HepG2 (cell line): ENCODE results near the gene LMAN2. TPM values are rescaled to one million over a fixed set of nuclear protein-coding genes. Genes with fewer than 3 reads are reported as not detected.
A peak's percentile ranks its signal among the peaks of the same experiment; 100 is the strongest.

Source experiments
- ATAC-seq: fragments of 200-7000 bp; cut with Tn5 transposase; 3 replicates; pipeline ENCODE4 v1.9.1; 2020; ENCODE audit warnings: mild to moderate bottlenecking, moderate library complexity
- BruUV-seq: library from RNA; stranded (reverse); fragments of 400-500 nt; replicated peaks from 2 replicates; lab custom pipeline; 2021; lab: Mats Ljungman, UMichigan
- CTCF ChIA-PET: fragments of 300-600 bp; formaldehyde crosslinking; extraction: SDS; loops from one replicate; lab custom pipeline; 2021; ENCODE audit warnings: low total read pairs, inconsistent platforms, low intra/inter-chr PET ratio; lab: Yijun Ruan, JAX
- POLR2A ChIA-PET: fragments of 350-600 bp; sonication (Branson Sonifier 250); formaldehyde crosslinking; loops from one replicate; lab custom pipeline; 2020; ENCODE audit warnings: antibody characterized with exemption, inconsistent platforms; lab: Yijun Ruan, JAX
- DNase-seq: peaks from one replicate; pipeline ENCODE4 v3.0.0-alpha.2; 2015; ENCODE audit warnings: low spot score
- FAIRE-seq: peaks from 3 replicates; lab custom pipeline; 2011; peaks lifted over from hg19 to GRCh38; lab: Jason Lieb, UNC
- H2AFZ ChIP-seq: one replicate; pipeline ENCODE4 v1.6.1; 2011; ENCODE audit warnings: low read length, inconsistent platforms
- H3K27ac ChIP-seq: fragments of 300-600 bp; 3 replicates; pipeline ENCODE4 v1.8.0; 2011; ENCODE audit warnings: mixed run types, mild to moderate bottlenecking, mixed read lengths, low read length, inconsistent platforms; ENCODE audit not compliant: insufficient read depth; ENCODE audit errors: extremely low read length
- H3K27me3 ChIP-seq, 2 experiments: fragments of 200-600 bp in 1 of 2; 2 replicates in 1 of 2; 3 replicates in 1 of 2; pipeline versions ENCODE4 v1.6.0 to v1.8.0; 2011; ENCODE audit warnings: low read length in 2 of 2, mild to moderate bottlenecking in 2 of 2, moderate library complexity in 2 of 2, inconsistent platforms in 1 of 2; ENCODE audit not compliant: insufficient read depth in 2 of 2, control insufficient read depth in 1 of 2
- H3K36me3 ChIP-seq, 2 experiments: fragments of 200-600 bp in 1 of 2; replicated peaks in 1 of 2; 2 replicates in 1 of 2; 3 replicates in 1 of 2; pipeline versions ENCODE4 v1.5.1 to v1.8.0; 2011; ENCODE audit warnings: low read length in 2 of 2, inconsistent platforms in 1 of 2; ENCODE audit not compliant: insufficient read depth in 2 of 2, control insufficient read depth in 1 of 2
- H3K4me1 ChIP-seq: 2 replicates; pipeline ENCODE4 v1.5.1; 2012; ENCODE audit warnings: low read length, inconsistent platforms; ENCODE audit not compliant: insufficient read depth
- H3K4me2 ChIP-seq: 2 replicates; pipeline ENCODE4 v1.6.0; 2011; ENCODE audit warnings: low read depth, low read length, inconsistent platforms
- H3K4me3 ChIP-seq, 3 experiments: fragments of 200-600 bp in 1 of 3; sonication (generic), shearing (Covaris generic) in 1 of 3; replicated peaks in 1 of 3; 2 replicates each; pipeline ENCODE4 v1.5.1; 2011 to 2016; ENCODE audit warnings: low read length in 3 of 3, inconsistent platforms in 2 of 3, low read depth in 2 of 3, mild to moderate bottlenecking in 2 of 3, control low read depth in 1 of 3, mixed read lengths in 1 of 3; ENCODE audit not compliant: insufficient read depth in 1 of 3
- H3K79me2 ChIP-seq: one replicate; pipeline ENCODE4 v1.6.1; 2011; ENCODE audit warnings: low read length, inconsistent platforms; ENCODE audit not compliant: insufficient read depth
- H3K9ac ChIP-seq: 2 replicates; pipeline ENCODE4 v1.6.0; 2011; ENCODE audit warnings: mild to moderate bottlenecking, low read depth, low read length, inconsistent platforms; ENCODE audit not compliant: insufficient read depth
- H3K9me3 ChIP-seq: 2 replicates; pipeline ENCODE4 v1.5.1; 2012; ENCODE audit warnings: mild to moderate bottlenecking, low read length
- H4K20me1 ChIP-seq: 2 replicates; pipeline ENCODE4 v1.6.0; 2011; ENCODE audit warnings: inconsistent platforms, mild to moderate bottlenecking, low read length, moderate library complexity; ENCODE audit not compliant: insufficient read depth
- ZNF121 ChIP-seq: sonication (generic); formaldehyde crosslinking; IDR thresholded peaks from 2 replicates; pipeline ENCODE4 v1.5.0; 2020; ENCODE audit warnings: mild to moderate bottlenecking, missing genetic modification reagents
- WGBS: methylation state at CpG from one replicate; pipeline ENCODE4 v1.1.6; 2017; ENCODE audit warnings: low lambda C conversion rate; 5-methylcytosine and 5-hydroxymethylcytosine counted together
- in situ Hi-C: cut with HindIII; loops from 2 replicates; pipeline ENCODE4 v1.10.0; 2017; ENCODE audit warnings: low pct_unique_long_range_greater_than_20kb; ENCODE audit not compliant: extremely low pct_ligation_motif_present
- intact Hi-C: fragments of 100-400 bp; cut with micrococcal nuclease; formaldehyde crosslinking; loops from one replicate; pipeline ENCODE4 v1.10.0; 2022; ENCODE audit not compliant: unreplicated experiment
- polyA plus RNA-seq, 8 experiments: library from polyadenylated mRNA; depleted of rRNA in 3 of 8; stranded (reverse) in 7 of 8; unstranded in 1 of 8; fragments of >200 nt; fragmentation: Illumina TruSeq in 4 of 8; extraction: Trizol in 4 of 8; gene quantifications; 2 replicates each; pipeline versions ENCODE4 v1.2.1 to v1.2.3, GENCODE V29; 2011 to 2016; ENCODE audit warnings: low read depth in 4 of 8, missing spikeins in 1 of 8, mixed read lengths in 1 of 8; ENCODE audit not compliant: insufficient read depth in 1 of 8
- total RNA-seq, 5 experiments: library from RNA; depleted of rRNA; stranded (reverse); fragments of >200 nt; fragmentation: Illumina TruSeq; extraction: Trizol; gene quantifications; 2 replicates each; pipeline ENCODE4 v1.2.3, GENCODE V29; 2016; ENCODE audit warnings: low read depth in 1 of 5
- TF ChIP-seq, protein P1 (sequence below): sonication (generic); formaldehyde crosslinking; IDR thresholded peaks from 2 replicates; pipeline ENCODE4 v1.4.0; 2020; ENCODE audit warnings: mild to moderate bottlenecking, missing genetic modification reagents

LMAN2 gene
- total and polyA plus RNA-seq, 2 of the 13 experiments (the other 11 are each of a cell fraction or from before 2014, with no cell fraction given): 191 to 197 TPM

DNA sequence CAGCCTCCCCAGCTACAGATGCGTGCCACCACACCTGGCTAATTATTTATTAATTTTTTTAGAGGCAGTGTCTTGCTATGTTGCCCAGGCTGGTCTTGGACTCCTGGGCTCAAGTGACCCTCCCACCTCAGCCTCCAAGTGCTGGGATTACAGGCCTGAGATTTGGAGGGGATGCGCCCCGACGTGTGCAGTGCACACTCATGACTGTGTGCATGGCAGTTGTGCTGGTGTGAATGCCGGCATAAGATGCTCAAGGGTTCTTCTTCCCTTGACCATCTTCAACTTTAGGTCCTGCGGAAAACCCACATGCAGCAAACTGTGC lies 29.3 kb upstream of the LMAN2 start:
- Histone ChIP-seq H3K27me3 (peaks cover 6 to 7% of the 10 kb centered on the region in 2 experiments; a peak in 3 of 5 replicates), H3K79me2 (no peaks in the 10 kb centered on the region), H3K4me2 (no peak overlapping the region), H3K36me3 (no peaks in the 10 kb centered on the region), H3K9me3 (no peaks in the 10 kb centered on the region), H3K4me3 (no peak overlapping the region), H3K9ac (no peak overlapping the region), H3K27ac (no peak overlapping the region), H2AFZ (no peak overlapping the region), H3K4me1 (peaks cover 85% of the 10 kb centered on the region), H4K20me1 (no peaks in the 10 kb centered on the region)
- no peak for FAIRE-seq
- ATAC-seq: no peak
- ChIA-PET CTCF (no interaction called here), POLR2A (interaction anchor here (1.0 to 4.9 kb wide), 3 partner anchors 9 to 116 kb away, joined by 3 to 239 read pairs (median 28); partner anchors contain the start of gene PDLIM7)
- intact Hi-C loops (no loop called here), in situ Hi-C loops (no loop called here)
- DNase-seq: no peak
- TF ChIP-seq ZNF121: peak; percentile 81
- TF ChIP-seq, protein P1, sequence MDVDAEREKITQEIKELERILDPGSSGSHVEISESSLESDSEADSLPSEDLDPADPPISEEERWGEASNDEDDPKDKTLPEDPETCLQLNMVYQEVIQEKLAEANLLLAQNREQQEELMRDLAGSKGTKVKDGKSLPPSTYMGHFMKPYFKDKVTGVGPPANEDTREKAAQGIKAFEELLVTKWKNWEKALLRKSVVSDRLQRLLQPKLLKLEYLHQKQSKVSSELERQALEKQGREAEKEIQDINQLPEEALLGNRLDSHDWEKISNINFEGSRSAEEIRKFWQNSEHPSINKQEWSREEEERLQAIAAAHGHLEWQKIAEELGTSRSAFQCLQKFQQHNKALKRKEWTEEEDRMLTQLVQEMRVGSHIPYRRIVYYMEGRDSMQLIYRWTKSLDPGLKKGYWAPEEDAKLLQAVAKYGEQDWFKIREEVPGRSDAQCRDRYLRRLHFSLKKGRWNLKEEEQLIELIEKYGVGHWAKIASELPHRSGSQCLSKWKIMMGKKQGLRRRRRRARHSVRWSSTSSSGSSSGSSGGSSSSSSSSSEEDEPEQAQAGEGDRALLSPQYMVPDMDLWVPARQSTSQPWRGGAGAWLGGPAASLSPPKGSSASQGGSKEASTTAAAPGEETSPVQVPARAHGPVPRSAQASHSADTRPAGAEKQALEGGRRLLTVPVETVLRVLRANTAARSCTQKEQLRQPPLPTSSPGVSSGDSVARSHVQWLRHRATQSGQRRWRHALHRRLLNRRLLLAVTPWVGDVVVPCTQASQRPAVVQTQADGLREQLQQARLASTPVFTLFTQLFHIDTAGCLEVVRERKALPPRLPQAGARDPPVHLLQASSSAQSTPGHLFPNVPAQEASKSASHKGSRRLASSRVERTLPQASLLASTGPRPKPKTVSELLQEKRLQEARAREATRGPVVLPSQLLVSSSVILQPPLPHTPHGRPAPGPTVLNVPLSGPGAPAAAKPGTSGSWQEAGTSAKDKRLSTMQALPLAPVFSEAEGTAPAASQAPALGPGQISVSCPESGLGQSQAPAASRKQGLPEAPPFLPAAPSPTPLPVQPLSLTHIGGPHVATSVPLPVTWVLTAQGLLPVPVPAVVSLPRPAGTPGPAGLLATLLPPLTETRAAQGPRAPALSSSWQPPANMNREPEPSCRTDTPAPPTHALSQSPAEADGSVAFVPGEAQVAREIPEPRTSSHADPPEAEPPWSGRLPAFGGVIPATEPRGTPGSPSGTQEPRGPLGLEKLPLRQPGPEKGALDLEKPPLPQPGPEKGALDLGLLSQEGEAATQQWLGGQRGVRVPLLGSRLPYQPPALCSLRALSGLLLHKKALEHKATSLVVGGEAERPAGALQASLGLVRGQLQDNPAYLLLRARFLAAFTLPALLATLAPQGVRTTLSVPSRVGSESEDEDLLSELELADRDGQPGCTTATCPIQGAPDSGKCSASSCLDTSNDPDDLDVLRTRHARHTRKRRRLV (CRISPR knock-in tag): no peak
- BruUV-seq: no TSS peak
- over 99% methylated on average over 6 of the region's 6 CpGs for WGBS
